Esophagus muscularis mucosa (tissue), 4 donors: Measurements from ENCODE around the gene C6orf52. TPM values are rescaled to one million over a fixed set of nuclear protein-coding genes. Genes with fewer than 3 reads are reported as not detected.

ENCODE experiments used
- DNase-seq: peaks from one replicate; pipeline ENCODE4 v3.0.0-alpha.2; 2017; ENCODE audit errors: extremely low spot score
- H3K27ac ChIP-seq, 4 donors: fragments of 200-600 bp; sonication (generic); replicated peaks in 1 of 4; 1 replicate in 3 of 4; 2 replicates in 1 of 4; pipeline ENCODE4 v1.5.1; 2016 to 2019; ENCODE audit warnings: mild to moderate bottlenecking in 1 of 4
- H3K27me3 ChIP-seq, 4 donors: fragments of 200-600 bp; sonication (generic); one replicate each; pipeline versions ENCODE4 v1.5.1 to v1.6.0; 2016 to 2019
- H3K36me3 ChIP-seq, 4 donors: fragments of 200-600 bp; sonication (generic); one replicate each; pipeline ENCODE4 v1.5.1; 2016 to 2019
- H3K4me1 ChIP-seq, 4 donors: fragments of 200-600 bp; sonication (generic); one replicate each; pipeline ENCODE4 v1.5.1; 2016 to 2019
- H3K4me3 ChIP-seq, 4 donors: fragments of 200-600 bp; sonication (generic); 1 replicate in 2 of 4; 2 replicates in 2 of 4; pipeline ENCODE4 v1.5.1; 2016 to 2019; ENCODE audit warnings: mild to moderate bottlenecking in 4 of 4, moderate library complexity in 1 of 4
- H3K9me3 ChIP-seq, 4 donors: fragments of 200-600 bp; sonication (generic); 1 replicate in 3 of 4; 2 replicates in 1 of 4; pipeline ENCODE4 v1.5.1; 2016 to 2019
- EP300 ChIP-seq: sonication (generic); formaldehyde crosslinking; IDR thresholded peaks from one replicate; pipeline ENCODE4 v1.6.1; 2017; ENCODE audit warnings: antibody characterized with exemption
- POLR2A ChIP-seq: fragments of 450-650 bp; IDR thresholded peaks from one replicate; pipeline ENCODE4 v1.6.1; 2017; ENCODE audit warnings: antibody characterized with exemption, moderate library complexity, mild to moderate bottlenecking, low read depth
- POLR2AphosphoS5 ChIP-seq, 2 donors: sonication (generic); formaldehyde crosslinking; IDR thresholded peaks; one replicate each; pipeline ENCODE4 v1.6.1; 2017; ENCODE audit warnings: antibody characterized with exemption in 2 of 2
- WGBS: methylation state at CpG from one replicate; pipeline ENCODE4 v1.1.5; 2018; 5-methylcytosine and 5-hydroxymethylcytosine counted together
- intact Hi-C: fragments of 100-400 bp; cut with DNase I; formaldehyde crosslinking; loops from one replicate; pipeline ENCODE4 v1.15.1; 2023
- small RNA-seq, 3 donors: library from RNA; depleted of rRNA; stranded (forward); fragments of <200 nt; gene quantifications; one replicate each; pipeline ENCODE3, GENCODE V24; 2016
- total RNA-seq, 4 donors: library from RNA; depleted of rRNA; stranded (reverse); fragments of >200 nt; gene quantifications; one replicate each; pipeline versions ENCODE4 v1.1.0 to v1.2.1, GENCODE V29; 2016
- TF ChIP-seq, protein P1 (sequence below), 3 experiments: fragments of 200-600 bp in 2 of 3; fragments of 450-650 bp in 1 of 3; sonication (generic) in 2 of 3; IDR thresholded peaks; one replicate each; pipeline ENCODE4 v1.5.1; 2017 to 2019; ENCODE audit warnings: antibody characterized with exemption in 3 of 3, mild to moderate bottlenecking in 2 of 3, moderate library complexity in 1 of 3

Gene C6orf52
- total RNA-seq, 4 donors from 2014 or later: 0.71 to 1.2 TPM; not detected in 2

DNA sequence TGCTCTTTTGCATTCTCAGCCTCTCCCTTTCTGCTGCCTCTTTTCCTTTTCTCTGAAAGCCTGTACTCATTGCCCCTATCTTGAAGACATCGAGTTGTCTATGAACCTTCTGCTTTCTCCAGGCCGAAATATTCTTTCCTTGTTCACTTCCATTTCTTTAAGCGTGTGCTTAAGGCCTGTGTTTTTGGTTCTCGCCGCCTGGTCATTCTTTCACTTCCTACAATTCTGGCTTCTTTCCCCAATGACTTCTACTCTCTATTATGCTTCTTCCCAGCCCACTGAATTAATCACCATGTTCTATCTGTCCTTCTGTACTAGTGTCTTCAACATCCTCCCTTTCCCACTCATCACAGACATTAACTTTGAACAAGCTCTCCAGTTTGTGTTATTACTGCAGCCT is 69.6 kb downstream of the C6orf52 start:
- intact Hi-C loops: loop anchor here (5.0 kb wide), 1 partner anchor 67 kb away; the partner anchor contains the start of genes C6orf52 and PAK1IP1
- TF ChIP-seq EP300 (no peak), POLR2A (no peak)
- TF ChIP-seq, protein P1, sequence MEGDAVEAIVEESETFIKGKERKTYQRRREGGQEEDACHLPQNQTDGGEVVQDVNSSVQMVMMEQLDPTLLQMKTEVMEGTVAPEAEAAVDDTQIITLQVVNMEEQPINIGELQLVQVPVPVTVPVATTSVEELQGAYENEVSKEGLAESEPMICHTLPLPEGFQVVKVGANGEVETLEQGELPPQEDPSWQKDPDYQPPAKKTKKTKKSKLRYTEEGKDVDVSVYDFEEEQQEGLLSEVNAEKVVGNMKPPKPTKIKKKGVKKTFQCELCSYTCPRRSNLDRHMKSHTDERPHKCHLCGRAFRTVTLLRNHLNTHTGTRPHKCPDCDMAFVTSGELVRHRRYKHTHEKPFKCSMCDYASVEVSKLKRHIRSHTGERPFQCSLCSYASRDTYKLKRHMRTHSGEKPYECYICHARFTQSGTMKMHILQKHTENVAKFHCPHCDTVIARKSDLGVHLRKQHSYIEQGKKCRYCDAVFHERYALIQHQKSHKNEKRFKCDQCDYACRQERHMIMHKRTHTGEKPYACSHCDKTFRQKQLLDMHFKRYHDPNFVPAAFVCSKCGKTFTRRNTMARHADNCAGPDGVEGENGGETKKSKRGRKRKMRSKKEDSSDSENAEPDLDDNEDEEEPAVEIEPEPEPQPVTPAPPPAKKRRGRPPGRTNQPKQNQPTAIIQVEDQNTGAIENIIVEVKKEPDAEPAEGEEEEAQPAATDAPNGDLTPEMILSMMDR (IDR thresholded peaks at IDR 0.05): no peak
- 88% methylated on average over 5 of the region's 5 CpGs for WGBS
- Histone ChIP-seq H3K27me3 (no peaks in the 10 kb centered on the region), H3K36me3 (peaks cover 0 to 16% (median 7%) of the 10 kb centered on the region in 4 donors), H3K4me3 (no peak overlapping the region), H3K27ac (no peak overlapping the region), H3K4me1 (peaks cover 10 to 25% (median 20%) of the 10 kb centered on the region in 4 donors), H3K9me3 (no peaks in the 10 kb centered on the region)
- DNase-seq: no peak

DNA sequence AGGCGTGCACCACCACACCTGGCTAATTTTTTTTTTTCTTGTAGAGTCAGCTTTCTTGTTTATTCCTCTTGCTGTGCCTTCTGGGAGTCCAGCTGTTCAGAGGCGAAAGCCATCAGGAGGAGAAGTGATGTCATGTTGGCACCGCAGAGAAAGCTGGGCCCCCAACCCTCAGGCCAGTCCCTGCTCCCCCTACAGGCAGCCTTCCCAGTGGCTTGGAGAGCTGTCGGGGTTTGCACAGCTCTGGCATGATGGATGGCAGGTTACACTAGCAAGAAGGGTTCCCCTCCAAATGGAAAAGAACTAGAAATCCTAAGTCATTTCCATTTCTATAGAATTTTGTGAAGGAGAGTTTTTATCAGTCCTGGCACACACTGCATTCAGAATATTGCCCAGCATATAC is 72.6 kb downstream of the C6orf52 start:
- intact Hi-C loops: no loop called here
- WGBS: 94% methylated on average over 4 of the region's 4 CpGs
- peak overlapping the region in 3 of 4 donors; percentile 3 to 30 (median 27) for H3K27ac ChIP-seq

More for the DNA sequence above, 72.6 kb downstream of the C6orf52 start:
- Histone ChIP-seq H3K27me3 (no peaks in the 10 kb centered on the region), H3K4me3 (no peak overlapping the region), H3K9me3 (no peaks in the 10 kb centered on the region), H3K36me3 (peaks cover 0 to 16% (median 2%) of the 10 kb centered on the region in 4 donors), H3K4me1 (peaks cover 10 to 47% (median 34%) of the 10 kb centered on the region in 4 donors)
- TF ChIP-seq POLR2AphosphoS5 (IDR thresholded peaks at IDR 0.05) (no peak), POLR2A (no peak), EP300 (no peak)
- TF ChIP-seq, protein P1 (IDR thresholded peaks at IDR 0.05): no peak
- DNase-seq: no peak

Small RNAs within 50 kb of the gene (small RNA-seq; reads per million reads assigned to genes)
- gene RF00019: 0 reads per million in 3 donors

Other genes starting within 250 kb of the C6orf52 start
- 10 to 100 TPM; 15.8 to 23.2 (median 19.4) TPM for gene GCNT2, start 173.3 kb downstream of the C6orf52 start, total RNA-seq
- gene PAK1IP1, start 356 bp upstream of the C6orf52 start, total RNA-seq: 10 to 100 TPM in 2 of 4 donors, 1 to 10 TPM in 2; 9.4 to 17.9 (median 11.4) TPM
- 100 to 1,000 TPM in 3 of 4 donors, 10 to 100 TPM in 1; 91.1 to 147 (median 140) TPM for gene TMEM14C, start 28.5 kb upstream of the C6orf52 start, total RNA-seq
- gene TMEM14B, start 53.2 kb upstream of the C6orf52 start, total RNA-seq: 10 to 100 TPM; 35.4 to 77.2 (median 66.2) TPM
- under 1 TPM in 2 of 4 donors, not detected in 2; 0.13 to 0.42 TPM for gene MAK, start 143.9 kb upstream of the C6orf52 start, total RNA-seq
- not detected for gene GCM2, start 187.4 kb upstream of the C6orf52 start, total RNA-seq
- gene SYCP2L, start 192.4 kb upstream of the C6orf52 start, total RNA-seq: 1 to 10 TPM in 1 of 4 donors, under 1 TPM in 3; 0.13 to 2.9 (median 0.70) TPM